ENCODE results near the gene SH3BP2.

- TF ChIP-seq, protein P1, sequence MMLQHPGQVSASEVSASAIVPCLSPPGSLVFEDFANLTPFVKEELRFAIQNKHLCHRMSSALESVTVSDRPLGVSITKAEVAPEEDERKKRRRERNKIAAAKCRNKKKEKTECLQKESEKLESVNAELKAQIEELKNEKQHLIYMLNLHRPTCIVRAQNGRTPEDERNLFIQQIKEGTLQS (IDR thresholded peaks at IDR 0.05; ENCODE audit: borderline replicate concordance, extremely low read depth, low read depth, low read length) = no peak
- TF ChIP-seq POLR2A (IDR thresholded peaks at IDR 0.05; ENCODE audit: low read depth, low read length) (no peak), TCF7 (IDR thresholded peaks at IDR 0.05; ENCODE audit: borderline replicate concordance) (no peak)
Observed at GRCh38 chr4:2849267-2850152, 56.6 kb downstream of the SH3BP2 start.
